Esophagus muscularis mucosa (tissue), 3 donors: Measurements from ENCODE around the gene LTBP3.

Experiments
- EP300 ChIP-seq: sonication (generic); formaldehyde crosslinking; IDR thresholded peaks from one replicate; pipeline ENCODE4 v1.6.1; 2017; ENCODE audit warnings: antibody characterized with exemption
- TF ChIP-seq, protein P1 (sequence below), 3 experiments: fragments of 200-600 bp in 2 of 3; fragments of 450-650 bp in 1 of 3; sonication (generic) in 2 of 3; IDR thresholded peaks; one replicate each; pipeline ENCODE4 v1.5.1; 2017 to 2019; ENCODE audit warnings: antibody characterized with exemption in 3 of 3, mild to moderate bottlenecking in 2 of 3, moderate library complexity in 1 of 3

DNA sequence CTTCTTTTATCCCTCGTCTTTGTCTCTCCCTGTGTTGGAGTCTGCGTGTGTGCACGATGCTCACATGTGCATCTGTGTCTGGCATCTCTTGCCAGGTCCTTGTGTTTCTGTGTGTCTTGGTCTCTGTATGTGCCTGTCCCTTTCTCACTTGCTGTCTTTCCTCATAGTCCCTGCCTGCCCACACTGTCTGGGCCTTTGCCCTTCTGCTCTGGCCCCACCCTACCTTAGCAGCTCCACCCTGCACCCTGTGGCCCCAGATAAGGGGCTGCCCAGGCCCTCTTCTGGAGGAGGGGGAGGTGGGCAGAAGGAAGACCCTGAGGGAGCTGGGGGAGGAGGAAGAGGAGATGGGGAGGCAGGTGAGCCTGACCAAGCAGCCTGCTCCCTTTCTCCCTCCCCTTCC is 20.5 kb upstream of the LTBP3 start:
- TF ChIP-seq, protein P1, sequence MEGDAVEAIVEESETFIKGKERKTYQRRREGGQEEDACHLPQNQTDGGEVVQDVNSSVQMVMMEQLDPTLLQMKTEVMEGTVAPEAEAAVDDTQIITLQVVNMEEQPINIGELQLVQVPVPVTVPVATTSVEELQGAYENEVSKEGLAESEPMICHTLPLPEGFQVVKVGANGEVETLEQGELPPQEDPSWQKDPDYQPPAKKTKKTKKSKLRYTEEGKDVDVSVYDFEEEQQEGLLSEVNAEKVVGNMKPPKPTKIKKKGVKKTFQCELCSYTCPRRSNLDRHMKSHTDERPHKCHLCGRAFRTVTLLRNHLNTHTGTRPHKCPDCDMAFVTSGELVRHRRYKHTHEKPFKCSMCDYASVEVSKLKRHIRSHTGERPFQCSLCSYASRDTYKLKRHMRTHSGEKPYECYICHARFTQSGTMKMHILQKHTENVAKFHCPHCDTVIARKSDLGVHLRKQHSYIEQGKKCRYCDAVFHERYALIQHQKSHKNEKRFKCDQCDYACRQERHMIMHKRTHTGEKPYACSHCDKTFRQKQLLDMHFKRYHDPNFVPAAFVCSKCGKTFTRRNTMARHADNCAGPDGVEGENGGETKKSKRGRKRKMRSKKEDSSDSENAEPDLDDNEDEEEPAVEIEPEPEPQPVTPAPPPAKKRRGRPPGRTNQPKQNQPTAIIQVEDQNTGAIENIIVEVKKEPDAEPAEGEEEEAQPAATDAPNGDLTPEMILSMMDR (IDR thresholded peaks at IDR 0.05) = no peak
- no peak for TF ChIP-seq EP300
